GM19463 (cell line): Measurements from ENCODE around the gene TBC1D16.

Experiments
- ATAC-seq: cut with Tn5 transposase; IDR thresholded peaks from one replicate; pipeline ENCODE4 v1.9.1; 2021; ENCODE audit warnings: mild to moderate bottlenecking, moderate library complexity; ENCODE audit not compliant: unreplicated experiment

TBC1D16 gene

GRCh38 chr17:79952265-79952877 is 83.3 kb downstream of the TBC1D16 start:
- no peak for ATAC-seq

DNA sequence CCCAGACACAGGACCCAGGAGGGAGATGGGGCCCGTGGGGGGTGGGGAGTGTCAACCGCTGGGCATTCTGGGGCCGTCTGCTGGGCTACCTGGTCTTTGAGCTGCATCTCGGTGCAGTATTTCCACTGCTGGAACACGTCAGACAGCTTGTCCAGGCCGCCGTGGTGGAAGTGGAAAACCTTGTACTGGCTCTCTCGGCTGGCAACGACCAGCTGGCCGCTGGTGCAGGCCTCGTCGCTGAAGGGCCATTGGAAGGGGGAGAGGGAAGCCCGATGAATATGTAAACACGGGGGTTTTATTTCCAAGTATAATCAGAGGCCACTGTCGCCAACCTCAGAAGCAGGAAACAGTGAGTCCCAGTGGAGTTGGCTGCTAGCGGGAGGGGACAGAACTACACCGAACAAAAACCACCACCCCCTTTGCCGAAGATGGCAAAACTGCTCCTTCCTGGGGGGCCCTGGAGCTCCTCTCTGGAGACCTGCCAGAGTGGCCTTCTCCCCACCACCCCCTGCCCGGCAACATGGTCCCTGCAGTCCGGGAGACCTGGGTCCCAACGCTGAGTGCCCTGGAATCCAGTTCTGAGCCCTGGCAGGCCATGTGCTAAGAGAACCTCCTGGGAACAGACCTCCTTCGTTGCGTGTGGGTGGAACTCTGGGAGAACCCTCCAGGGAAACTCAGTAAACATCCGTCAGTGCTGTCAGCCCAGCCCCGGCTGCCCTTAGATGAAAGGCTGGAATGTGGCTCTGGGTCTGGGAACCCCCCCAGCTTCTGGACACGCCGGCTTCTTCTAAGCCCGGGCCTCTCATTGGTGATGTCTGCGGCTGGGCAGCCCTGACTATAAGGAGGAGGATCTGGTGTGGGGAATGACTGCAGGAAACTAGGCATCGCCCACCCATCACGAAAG is 84.1 kb downstream of the TBC1D16 start:
- ATAC-seq: no peak

DNA sequence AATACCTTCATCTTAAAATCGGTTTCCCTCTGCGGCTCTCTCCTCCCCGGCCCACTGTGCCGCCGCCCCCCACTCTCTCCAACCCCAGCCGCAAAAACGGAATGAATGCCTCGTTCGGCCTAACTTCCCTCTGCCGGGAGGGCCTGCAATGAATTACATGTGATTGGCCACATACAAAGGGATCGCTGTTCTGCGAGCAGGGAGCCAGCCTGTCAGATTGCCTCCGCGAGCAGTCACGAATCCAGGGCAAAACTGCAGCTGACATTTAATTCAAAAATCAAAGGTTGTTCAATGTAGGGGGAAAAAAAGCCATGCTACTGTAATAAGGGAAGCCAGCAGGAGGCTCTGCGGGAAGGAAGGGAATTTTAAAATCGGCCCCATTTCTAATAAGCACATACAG is 84.9 kb downstream of the TBC1D16 start:
- ATAC-seq: no peak

GRCh38 chr17:79950306-79950705 is 85.4 kb downstream of the TBC1D16 start:
- ATAC-seq: no peak

GRCh38 chr17:79949656-79950209 is 85.9 kb downstream of the TBC1D16 start:
- ATAC-seq: no peak

GRCh38 chr17:79948945-79949655 is 86.6 kb downstream of the TBC1D16 start:
- ATAC-seq: no peak

DNA sequence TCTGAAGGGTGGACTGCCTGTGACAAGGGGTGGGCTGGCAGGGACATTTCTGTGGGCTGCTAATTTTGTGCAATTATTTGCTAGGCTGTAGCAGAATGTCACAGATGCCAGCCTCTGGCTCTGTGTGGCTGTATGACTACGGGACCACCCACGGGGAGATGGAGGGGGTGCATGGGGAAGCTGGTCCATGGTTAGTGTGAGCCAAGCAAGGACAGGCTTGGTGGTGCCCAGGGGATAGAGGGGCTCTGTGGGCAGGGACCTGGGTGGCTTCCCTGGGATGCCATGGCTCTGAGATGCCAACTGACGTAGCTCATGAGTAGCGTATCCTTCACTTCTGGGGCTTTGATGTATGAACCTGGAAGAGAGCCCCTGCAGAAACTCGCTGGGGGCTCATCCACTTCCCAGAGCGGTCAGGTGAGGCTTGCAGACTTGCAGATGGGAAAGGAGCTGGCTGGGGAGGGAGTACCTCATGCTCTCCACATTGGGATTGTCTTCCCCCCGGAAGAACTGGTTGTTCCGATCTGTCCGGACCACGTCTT is 87.2 kb downstream of the TBC1D16 start:
- no peak for ATAC-seq

DNA sequence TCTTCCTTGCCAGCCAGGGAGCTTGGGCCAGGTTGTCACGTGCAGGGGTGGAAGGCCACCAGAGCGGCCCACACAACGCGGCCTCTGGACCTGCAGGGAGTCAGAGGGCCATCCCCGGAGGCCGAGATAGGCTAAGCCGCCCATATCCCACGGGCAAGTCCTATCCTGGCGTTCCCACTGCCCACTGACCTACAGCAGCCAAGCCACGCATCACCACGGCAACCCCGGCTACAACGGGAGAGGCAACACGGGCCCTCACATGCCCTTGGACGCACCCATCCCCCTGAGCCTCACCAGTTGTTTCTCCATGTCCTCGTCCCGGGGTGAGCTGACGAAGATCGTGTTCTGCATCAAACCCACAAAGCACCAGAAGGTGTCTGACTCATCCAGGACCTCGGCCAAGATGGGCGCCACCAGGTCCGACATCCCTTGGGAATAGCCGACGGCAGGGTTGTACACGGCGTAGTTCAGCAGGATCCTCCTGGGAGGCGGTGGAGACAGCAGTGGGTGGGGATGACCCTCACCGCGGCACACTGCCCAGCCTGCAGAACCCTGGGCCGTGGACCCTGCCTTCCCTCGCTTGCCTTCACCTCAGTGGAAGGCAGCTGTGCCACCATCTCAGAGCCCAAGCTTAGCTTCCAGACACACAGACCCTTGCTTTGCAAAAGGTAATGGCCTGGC is 88.2 kb downstream of the TBC1D16 start:
- ATAC-seq: no peak

- no peak for ATAC-seq
Measured at GRCh38 chr17:79946352-79947231, 89.1 kb downstream of the TBC1D16 start.

DNA sequence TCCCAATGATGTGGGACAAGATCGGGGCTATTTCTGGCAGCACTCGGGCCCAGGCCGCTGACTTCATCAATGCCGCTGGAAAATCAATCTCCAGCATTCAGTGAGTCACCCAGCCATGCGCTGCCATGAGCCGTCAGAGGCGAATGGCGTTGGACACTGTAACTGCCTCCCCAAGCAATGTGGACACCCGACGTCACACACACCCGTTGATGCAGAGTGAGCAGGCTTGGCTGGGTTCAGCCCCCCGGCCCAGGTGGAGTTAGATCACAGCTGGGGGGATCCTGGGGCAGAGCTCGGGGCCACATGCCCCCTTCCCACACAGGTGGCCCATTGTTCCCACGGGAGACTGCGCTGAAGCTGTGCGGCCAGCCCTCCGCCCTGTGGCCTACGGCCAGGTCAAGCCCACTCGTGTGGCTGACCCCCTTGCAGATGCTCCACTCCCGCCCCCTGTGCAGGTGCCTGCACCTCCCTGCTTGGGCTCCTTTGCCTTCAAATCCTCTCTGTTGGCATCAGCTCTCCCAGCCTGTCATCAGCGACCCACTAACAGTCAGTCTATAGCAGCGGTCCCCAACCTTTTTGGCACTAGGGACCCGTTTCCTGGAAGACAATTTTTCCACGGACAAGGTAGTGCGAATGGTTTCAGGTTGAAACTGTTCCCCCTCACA is 89.9 kb downstream of the TBC1D16 start:
- ATAC-seq: no peak

- no peak for ATAC-seq
Measured at GRCh38 chr17:79944821-79945391, 90.8 kb downstream of the TBC1D16 start.

DNA sequence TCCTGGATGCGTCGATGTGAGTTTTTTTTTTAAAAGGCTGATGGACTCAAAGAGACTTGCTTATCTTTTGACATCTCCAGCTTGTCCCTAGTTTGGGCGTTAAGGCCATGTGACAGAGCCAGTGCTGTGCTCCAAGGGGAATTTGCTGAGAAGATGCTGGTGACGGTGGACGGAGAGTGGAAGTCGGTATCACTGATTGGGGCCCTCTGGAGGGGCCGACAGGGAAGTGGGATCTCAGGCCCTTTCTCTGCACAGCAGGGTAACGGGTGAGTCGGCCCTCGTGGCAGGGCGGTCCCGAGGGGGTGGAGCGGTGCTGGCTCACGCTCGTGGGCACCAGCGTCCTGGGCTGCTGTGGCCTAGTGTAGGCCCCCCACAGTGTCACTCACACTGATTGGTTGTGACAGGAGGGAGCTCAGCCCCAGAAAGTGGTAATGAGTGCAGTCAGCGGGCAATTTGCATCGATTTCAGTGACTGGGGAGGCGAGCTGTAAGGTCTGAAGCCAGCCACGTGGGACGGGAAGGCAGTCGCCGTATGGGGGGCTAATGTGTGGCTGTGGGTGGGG is 91.3 kb downstream of the TBC1D16 start:
- no peak for ATAC-seq

DNA sequence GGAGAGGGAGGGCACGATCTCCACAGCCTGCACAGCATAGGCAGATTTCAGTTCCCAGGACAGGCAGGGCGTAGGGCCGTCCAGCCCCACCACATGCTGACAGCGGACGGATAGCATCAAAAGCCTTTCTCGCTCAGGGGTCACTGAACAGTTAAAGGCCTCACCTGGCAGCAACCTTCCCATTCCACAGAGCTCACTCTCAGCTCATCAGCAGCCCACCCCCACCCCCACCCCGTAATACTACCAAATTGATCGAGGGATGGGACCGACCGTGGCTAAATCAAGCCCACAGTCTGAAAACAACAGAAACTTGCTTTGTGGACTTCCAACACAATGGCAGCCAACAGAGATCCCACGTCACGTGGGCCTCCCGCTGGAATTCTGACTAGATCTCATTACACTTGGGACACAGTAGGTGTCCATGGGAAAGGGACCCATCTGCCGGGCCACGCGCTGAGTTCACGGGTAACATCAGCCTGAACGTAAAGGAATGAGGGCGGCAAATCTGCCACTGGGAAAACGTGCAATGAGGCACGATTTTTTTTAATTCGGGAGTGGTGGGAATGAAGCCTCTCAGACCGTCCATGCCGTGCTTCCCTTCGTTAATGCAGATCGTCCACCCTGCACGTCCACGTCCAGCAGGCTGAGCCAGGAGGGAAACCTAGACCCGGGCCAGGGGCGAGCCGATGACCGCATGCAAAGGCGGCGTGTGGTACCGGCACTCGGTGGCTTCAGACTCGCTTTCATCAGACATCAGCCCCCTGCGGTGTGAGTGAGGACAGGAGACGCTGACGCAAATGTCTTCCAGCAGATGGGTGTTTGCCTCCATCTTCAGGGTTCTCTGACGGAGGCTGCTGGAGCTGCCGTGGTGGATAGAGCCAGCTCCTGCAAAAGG is 92.1 kb downstream of the TBC1D16 start:
- ATAC-seq: no peak

GRCh38 chr17:79942591-79943346 is 92.9 kb downstream of the TBC1D16 start:
- no peak for ATAC-seq

- no peak for ATAC-seq
Measured at GRCh38 chr17:79942011-79942405, 93.7 kb downstream of the TBC1D16 start.

- ATAC-seq: no peak
Measured at GRCh38 chr17:79941088-79942010, 94.3 kb downstream of the TBC1D16 start.
